GM23248 (cell line): Measurements from ENCODE around the gene SNX25. TPM values are rescaled to one million over a fixed set of nuclear protein-coding genes. Genes with fewer than 3 reads are reported as not detected.

ENCODE experiments used
- DNase-seq: peaks from one replicate; pipeline ENCODE4 v3.0.0-alpha.2; 2015
- H2AFZ ChIP-seq: fragments of 200-600 bp; sonication (generic); 2 replicates; pipeline ENCODE4 v1.6.1; 2016; ENCODE audit warnings: antibody characterized with exemption
- H3F3A ChIP-seq: fragments of 200-600 bp; sonication (generic); 2 replicates; pipeline ENCODE4 v1.6.1; 2016; ENCODE audit warnings: mild to moderate bottlenecking, antibody characterized with exemption, mixed run types; ENCODE audit not compliant: insufficient read depth
- H3K27ac ChIP-seq: fragments of 200-600 bp; sonication (generic); 2 replicates; pipeline ENCODE4 v1.5.1; 2016; ENCODE audit warnings: mild to moderate bottlenecking
- H3K27me3 ChIP-seq: fragments of 200-600 bp; sonication (generic); replicated peaks from 2 replicates; pipeline ENCODE4 v1.6.1; 2016; ENCODE audit warnings: mild to moderate bottlenecking; ENCODE audit not compliant: insufficient read depth
- H3K36me3 ChIP-seq: fragments of 200-600 bp; sonication (generic); 2 replicates; pipeline ENCODE4 v1.6.1; 2016; ENCODE audit warnings: low read depth, mild to moderate bottlenecking
- H3K4me1 ChIP-seq: fragments of 200-600 bp; sonication (generic); 2 replicates; pipeline ENCODE4 v1.6.1; 2016; ENCODE audit warnings: mild to moderate bottlenecking; ENCODE audit not compliant: insufficient read depth
- H3K4me2 ChIP-seq: fragments of 200-600 bp; sonication (generic); one replicate; pipeline ENCODE4 v1.6.1; 2016; ENCODE audit warnings: mild to moderate bottlenecking; ENCODE audit not compliant: unreplicated experiment
- H3K4me3 ChIP-seq: fragments of 200-600 bp; sonication (generic); 2 replicates; pipeline ENCODE4 v1.5.1; 2016; ENCODE audit warnings: mild to moderate bottlenecking
- H3K79me2 ChIP-seq: fragments of 200-600 bp; sonication (generic); 2 replicates; pipeline ENCODE4 v1.6.1; 2016; ENCODE audit warnings: mild to moderate bottlenecking; ENCODE audit not compliant: insufficient read depth
- H3K9ac ChIP-seq: fragments of 200-600 bp; sonication (generic); 2 replicates; pipeline ENCODE4 v1.6.1; 2016; ENCODE audit warnings: mild to moderate bottlenecking
- H3K9me2 ChIP-seq: fragments of 200-600 bp; sonication (generic); 2 replicates; pipeline ENCODE4 v1.6.1; 2016; ENCODE audit warnings: mixed run types, mild to moderate bottlenecking, moderate library complexity; ENCODE audit not compliant: insufficient read depth
- H3K9me3 ChIP-seq: fragments of 200-600 bp; sonication (generic); one replicate; pipeline ENCODE4 v1.6.1; 2017; ENCODE audit warnings: low read depth
- H4K20me1 ChIP-seq: fragments of 200-600 bp; sonication (generic); 2 replicates; pipeline ENCODE4 v1.6.0; 2016; ENCODE audit not compliant: insufficient read depth
- EZH2 ChIP-seq: fragments of 200-600 bp; sonication (generic); IDR thresholded peaks from 2 replicates; pipeline ENCODE4 v1.6.1; 2018; ENCODE audit warnings: antibody characterized with exemption, mild to moderate bottlenecking; ENCODE audit not compliant: insufficient read depth, poor library complexity, severe bottlenecking
- EZH2phosphoT487 ChIP-seq: fragments of 200-600 bp; sonication (generic); IDR thresholded peaks from 2 replicates; pipeline ENCODE4 v1.6.1; 2018; ENCODE audit warnings: antibody characterized with exemption, moderate library complexity, mild to moderate bottlenecking, low read depth; ENCODE audit not compliant: insufficient read depth
- WGBS, 2 experiments: methylation state at CpG; one replicate each; pipeline ENCODE4 v1.1.6; 2015 to 2017; ENCODE audit warnings: low lambda C conversion rate in 2 of 2, low coverage in 1 of 2; ENCODE audit errors: missing lambda C conversion rate in 2 of 2; 5-methylcytosine and 5-hydroxymethylcytosine counted together
- in situ Hi-C: fragments of 300-500 bp; cut with MboI; formaldehyde crosslinking; loops from 2 replicates; pipeline ENCODE4 v1.15.0; 2020
- polyA plus RNA-seq: library from polyadenylated mRNA; unstranded; fragments of >200 nt; fragmentation: Nextera tagmentation; extraction: Ambion mirVana; gene quantifications from 2 replicates; pipeline ENCODE4 v1.2.1, GENCODE V29; 2016
- total RNA-seq: library from RNA; depleted of rRNA; stranded (reverse); fragments of >200 nt; shearing (Covaris generic); gene quantifications from 2 replicates; pipeline ENCODE4 v1.2.3, GENCODE V29; 2014

The SNX25 gene
- total and polyA plus RNA-seq, 2 experiments from 2014 or later, result 8.2 to 50.0 TPM

GRCh38 chr4:185357211-185357610 lies 147.8 kb downstream of the SNX25 start:
- no peak for TF ChIP-seq EZH2
- no peak for TF ChIP-seq EZH2phosphoT487
- Histone ChIP-seq H3K79me2 (no peaks in the 10 kb centered on the region), H3K4me1 (peaks cover 12% of the 10 kb centered on the region), H3K9me3 (no peaks in the 10 kb centered on the region), H3K36me3 (peaks cover 9% of the 10 kb centered on the region; the same call in 1 of the 2 replicates), H3F3A (0 out of 2 replicates have a peak, but pooled peaks cover 8% of the 10 kb centered on the region), H3K9me2 (no peaks in the 10 kb centered on the region), H2AFZ (no peak overlapping the region), H3K4me3 (no peak overlapping the region), H4K20me1 (no peaks in the 10 kb centered on the region), H3K27ac (no peak overlapping the region), H3K27me3 (no peaks in the 10 kb centered on the region), H3K9ac (no peak overlapping the region), H3K4me2 (no peak overlapping the region)
- DNase-seq, result peak; percentile 26
- WGBS, 2 experiments, result 62 to 66% methylated on average over 5 of the region's 5 CpGs
- in situ Hi-C loops, result no loop called here

DNA sequence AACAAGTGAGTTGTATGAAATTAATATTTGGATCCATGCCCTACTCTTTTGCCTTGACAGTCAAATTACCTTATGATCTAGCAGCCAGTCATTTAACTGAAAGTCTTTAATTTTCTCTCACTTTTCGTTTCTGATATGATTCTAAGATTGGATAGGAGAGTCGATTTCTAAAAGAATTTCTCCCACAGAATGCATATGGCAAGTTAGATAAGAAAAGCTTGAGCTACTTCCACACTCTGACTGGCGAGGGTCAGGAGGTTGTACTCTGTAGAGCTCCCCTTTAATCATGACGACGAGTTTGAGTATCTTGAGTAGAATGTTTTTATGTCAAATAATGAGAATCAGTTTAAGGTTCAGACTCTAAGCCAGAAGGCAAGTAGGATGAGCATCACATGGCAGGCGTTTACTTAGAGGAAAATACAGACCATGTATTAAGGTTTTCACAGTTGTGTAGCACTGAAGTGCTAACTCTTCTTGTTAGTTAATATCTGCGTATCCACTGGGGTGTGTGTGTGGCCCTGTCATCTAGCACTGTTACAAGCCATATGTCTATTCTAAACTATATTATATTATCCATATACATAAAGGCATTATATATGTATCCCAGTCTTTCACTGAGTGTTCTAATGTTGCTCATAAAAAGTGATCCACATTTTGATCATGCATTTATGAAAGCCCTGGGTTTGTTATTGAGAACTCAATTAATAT lies 148.5 kb downstream of the SNX25 start:
- in situ Hi-C loops, result no loop called here
- Histone ChIP-seq H3K9ac (no peak overlapping the region), H3K9me2 (no peaks in the 10 kb centered on the region), H4K20me1 (no peaks in the 10 kb centered on the region), H3K4me2 (peak overlapping the region; percentile 12), H3K9me3 (no peaks in the 10 kb centered on the region), H3K27ac (peak overlapping the region; percentile 46), H3K79me2 (no peaks in the 10 kb centered on the region), H3K27me3 (no peaks in the 10 kb centered on the region), H3K4me1 (peaks cover 12% of the 10 kb centered on the region), H3K4me3 (no peak overlapping the region), H2AFZ (no peak overlapping the region), H3F3A (0 out of 2 replicates have a peak, but pooled peaks cover 8% of the 10 kb centered on the region), H3K36me3 (peaks cover 9% of the 10 kb centered on the region; the same call in 1 of the 2 replicates)
- no peak for DNase-seq
- no peak for TF ChIP-seq EZH2phosphoT487
- no peak for TF ChIP-seq EZH2
- WGBS, 2 experiments, result 62 to 63% methylated on average over 7 of the region's 7 CpGs

DNA sequence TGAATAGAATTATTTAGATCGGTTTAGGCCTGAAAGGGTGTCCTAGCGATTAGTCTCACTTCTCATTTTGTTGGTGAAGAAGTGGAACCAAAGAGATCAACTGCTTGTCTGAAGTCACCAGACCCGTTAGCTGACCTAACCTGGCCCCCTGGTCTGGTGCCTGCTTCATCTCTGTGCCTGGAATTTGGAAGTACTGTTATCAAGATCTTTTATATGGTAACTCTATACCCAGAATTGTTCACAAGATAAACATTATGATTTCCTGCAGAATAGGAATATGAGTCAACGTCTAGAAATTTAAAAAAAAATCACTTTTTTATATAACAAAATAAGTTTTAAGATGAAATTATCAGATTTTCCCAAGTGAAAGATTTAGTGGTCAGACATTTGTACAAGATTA lies 149.1 kb downstream of the SNX25 start:
- Histone ChIP-seq H3K27ac (peak overlapping the region; percentile 46), H3K4me3 (no peak overlapping the region), H3K4me1 (peaks cover 12% of the 10 kb centered on the region), H3K4me2 (peak overlapping the region; percentile 12), H3K27me3 (no peaks in the 10 kb centered on the region), H4K20me1 (no peaks in the 10 kb centered on the region), H3K36me3 (peaks cover 9% of the 10 kb centered on the region; the same call in 1 of the 2 replicates), H3K9me2 (no peaks in the 10 kb centered on the region), H3F3A (0 out of 2 replicates have a peak, but pooled peaks cover 8% of the 10 kb centered on the region), H3K9ac (no peak overlapping the region), H3K79me2 (no peaks in the 10 kb centered on the region), H3K9me3 (no peaks in the 10 kb centered on the region), H2AFZ (no peak overlapping the region)
- in situ Hi-C loops, result no loop called here
- no peak for TF ChIP-seq EZH2phosphoT487
- TF ChIP-seq EZH2, result no peak
- DNase-seq, result peak; percentile 39
- 89 to 90% methylated on average over 4 of the region's 4 CpGs for WGBS, 2 experiments

DNA sequence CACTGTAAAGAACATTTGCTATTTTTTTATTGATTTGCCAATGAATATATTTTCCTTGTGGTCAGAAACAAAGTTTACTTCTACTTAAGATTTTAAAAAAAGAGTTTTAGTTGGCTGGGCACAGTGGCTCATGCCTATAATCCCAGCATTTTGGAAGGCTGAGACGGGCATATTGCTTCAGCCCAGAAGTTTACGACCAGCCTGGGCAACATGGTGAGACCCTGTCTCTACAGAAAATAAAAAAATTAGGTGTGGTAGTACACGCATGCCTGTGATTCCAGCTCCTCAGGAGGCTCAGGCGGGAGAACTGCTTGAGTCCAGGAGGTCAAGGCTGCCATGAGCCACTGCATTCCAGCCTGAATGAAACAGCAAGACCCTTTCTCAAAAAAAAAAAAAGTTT lies 149.6 kb downstream of the SNX25 start:
- no peak overlapping the region for H2AFZ ChIP-seq
- no peak for TF ChIP-seq EZH2phosphoT487
- H3K9me3 ChIP-seq, result no peaks in the 10 kb centered on the region
- H3K9me2 ChIP-seq, result no peaks in the 10 kb centered on the region
- peak overlapping the region; percentile 46 for H3K27ac ChIP-seq
- peaks cover 9% of the 10 kb centered on the region; the same call in 1 of the 2 replicates for H3K36me3 ChIP-seq
- no peaks in the 10 kb centered on the region for H3K79me2 ChIP-seq
- no peak for DNase-seq
- H3K9ac ChIP-seq, result no peak overlapping the region
- H3K27me3 ChIP-seq, result no peaks in the 10 kb centered on the region
- H3K4me1 ChIP-seq, result peaks cover 12% of the 10 kb centered on the region
- in situ Hi-C loops, result no loop called here
- H3K4me2 ChIP-seq, result peak overlapping the region; percentile 12
- WGBS, 2 experiments, result 94% methylated on average over 4 of the region's 4 CpGs
- H4K20me1 ChIP-seq, result no peaks in the 10 kb centered on the region
- H3K4me3 ChIP-seq, result no peak overlapping the region
- H3F3A ChIP-seq, result 0 out of 2 replicates have a peak, but pooled peaks cover 8% of the 10 kb centered on the region
